Loucy (cell line): ENCODE results near the gene GRP.

Source experiments
- H2AFZ ChIP-seq: fragments of 200-600 bp; sonication (generic); 2 replicates; pipeline ENCODE4 v1.6.0; 2016; ENCODE audit warnings: antibody characterized with exemption, mild to moderate bottlenecking, low read length, moderate library complexity
- H3F3A ChIP-seq: fragments of 200-600 bp; 2 replicates; pipeline ENCODE4 v1.6.0; 2016; ENCODE audit warnings: antibody characterized with exemption, low read depth, mild to moderate bottlenecking
- H3K27me3 ChIP-seq: fragments of 200-600 bp; sonication (generic); 2 replicates; pipeline ENCODE4 v1.6.1; 2014; ENCODE audit warnings: low read length, mild to moderate bottlenecking; ENCODE audit not compliant: insufficient read depth, poor library complexity, severe bottlenecking
- H3K36me3 ChIP-seq: fragments of 200-600 bp; sonication (generic); 2 replicates; pipeline ENCODE4 v1.6.1; 2016; ENCODE audit warnings: low read length; ENCODE audit not compliant: insufficient read depth
- H3K4me1 ChIP-seq: fragments of 200-600 bp; sonication (generic); 2 replicates; pipeline ENCODE4 v1.5.1; 2014; ENCODE audit warnings: low read length, mild to moderate bottlenecking; ENCODE audit not compliant: insufficient read depth, poor library complexity, severe bottlenecking
- H3K4me2 ChIP-seq: fragments of 200-600 bp; sonication (generic); 2 replicates; pipeline ENCODE4 v1.6.0; 2014; ENCODE audit warnings: antibody characterized with exemption, low read length, low read depth, mild to moderate bottlenecking; ENCODE audit not compliant: poor library complexity, severe bottlenecking
- H3K4me3 ChIP-seq: fragments of 200-600 bp; sonication (generic); 2 replicates; pipeline ENCODE4 v1.5.1; 2014; ENCODE audit warnings: low read length, mild to moderate bottlenecking, mixed read lengths; ENCODE audit not compliant: poor library complexity, severe bottlenecking
- H3K79me2 ChIP-seq: fragments of 200-600 bp; sonication (generic); 2 replicates; pipeline ENCODE4 v1.6.1; 2014; ENCODE audit warnings: low read length; ENCODE audit not compliant: insufficient read depth
- H3K9ac ChIP-seq: fragments of 200-600 bp; sonication (generic); 2 replicates; pipeline ENCODE4 v1.6.0; 2014; ENCODE audit warnings: mild to moderate bottlenecking, low read depth, low read length, moderate library complexity; ENCODE audit not compliant: poor library complexity, severe bottlenecking
- H3K9me2 ChIP-seq: fragments of 200-600 bp; sonication (generic); replicated peaks from 2 replicates; pipeline ENCODE4 v1.6.1; 2016; ENCODE audit warnings: low read depth, low read length, mixed read lengths
- H3K9me3 ChIP-seq: fragments of 200-600 bp; sonication (generic); 2 replicates; pipeline ENCODE4 v1.6.1; 2014; ENCODE audit warnings: mild to moderate bottlenecking, antibody characterized with exemption, low read length, low read depth; ENCODE audit not compliant: insufficient read depth
- H4K20me1 ChIP-seq: fragments of 200-600 bp; sonication (generic); 2 replicates; pipeline ENCODE4 v1.6.0; 2014; ENCODE audit warnings: antibody characterized with exemption, low read length, mild to moderate bottlenecking; ENCODE audit not compliant: insufficient read depth, poor library complexity, severe bottlenecking
- EZH2phosphoT487 ChIP-seq: fragments of 200-600 bp; IDR thresholded peaks from 2 replicates; pipeline ENCODE4 v1.6.1; 2018; ENCODE audit warnings: antibody characterized with exemption, mild to moderate bottlenecking, moderate library complexity, borderline replicate concordance
- TF ChIP-seq, protein P1 (sequence below): fragments of 200-600 bp; sonication (generic); conservative IDR thresholded peaks from 2 replicates; pipeline ENCODE4 v1.5.1; 2014; ENCODE audit warnings: mild to moderate bottlenecking, antibody characterized with exemption, low read length

The GRP gene

DNA sequence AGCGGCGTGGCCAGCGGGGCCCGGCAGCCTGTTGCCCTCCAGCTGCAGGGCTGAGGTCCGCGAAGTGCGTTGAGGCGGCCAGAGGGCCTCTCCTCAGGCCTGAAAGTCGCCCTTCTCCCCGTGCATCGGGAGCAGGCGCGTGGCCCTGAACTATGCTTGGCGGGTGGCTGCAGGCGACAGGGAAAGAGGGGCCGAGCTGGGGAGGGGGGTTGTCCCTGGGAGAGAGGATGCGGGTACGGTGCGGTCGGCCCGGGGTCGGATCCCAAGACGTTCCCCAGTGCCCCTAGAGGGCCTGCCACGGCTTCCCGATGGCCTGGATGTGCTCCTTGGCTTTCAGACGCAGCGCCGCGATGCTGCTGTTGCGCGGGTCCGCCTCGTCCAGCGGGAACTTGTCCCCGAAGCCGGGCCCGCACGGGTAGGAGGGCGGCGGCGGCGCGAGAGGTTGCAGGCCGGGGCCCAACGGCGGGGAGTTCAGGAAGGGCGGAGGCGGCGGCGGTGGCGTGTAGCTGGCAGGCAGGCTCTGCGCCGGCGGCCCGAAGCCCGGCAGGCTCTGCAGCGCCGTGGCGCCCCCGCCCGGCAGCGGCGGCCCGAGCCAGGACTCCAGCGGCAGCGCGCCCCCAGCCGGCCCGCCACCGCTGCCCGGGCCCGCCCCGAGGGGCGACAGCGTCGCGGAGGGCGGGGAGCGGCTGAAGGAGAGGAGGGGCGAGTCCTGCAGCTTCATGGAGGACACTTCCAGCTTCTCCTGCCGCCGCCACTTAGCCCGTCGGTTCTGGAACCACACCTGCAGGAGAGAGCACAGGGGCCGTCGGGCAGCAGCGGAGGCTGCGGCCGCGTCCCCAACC is 49.0 kb downstream of the GRP start:
- Histone ChIP-seq H3K4me1 (no peaks in the 10 kb centered on the region), H2AFZ (no peak overlapping the region), H3K9ac (no peak overlapping the region), H3K9me3 (no peaks in the 10 kb centered on the region), H3K4me3 (no peak overlapping the region), H4K20me1 (no peaks in the 10 kb centered on the region), H3K27me3 (no peaks in the 10 kb centered on the region), H3K79me2 (no peaks in the 10 kb centered on the region), H3K9me2 (no peaks in the 10 kb centered on the region), H3K36me3 (no peaks in the 10 kb centered on the region), H3F3A (no peaks in the 10 kb centered on the region), H3K4me2 (no peak overlapping the region)
- TF ChIP-seq, protein P1, sequence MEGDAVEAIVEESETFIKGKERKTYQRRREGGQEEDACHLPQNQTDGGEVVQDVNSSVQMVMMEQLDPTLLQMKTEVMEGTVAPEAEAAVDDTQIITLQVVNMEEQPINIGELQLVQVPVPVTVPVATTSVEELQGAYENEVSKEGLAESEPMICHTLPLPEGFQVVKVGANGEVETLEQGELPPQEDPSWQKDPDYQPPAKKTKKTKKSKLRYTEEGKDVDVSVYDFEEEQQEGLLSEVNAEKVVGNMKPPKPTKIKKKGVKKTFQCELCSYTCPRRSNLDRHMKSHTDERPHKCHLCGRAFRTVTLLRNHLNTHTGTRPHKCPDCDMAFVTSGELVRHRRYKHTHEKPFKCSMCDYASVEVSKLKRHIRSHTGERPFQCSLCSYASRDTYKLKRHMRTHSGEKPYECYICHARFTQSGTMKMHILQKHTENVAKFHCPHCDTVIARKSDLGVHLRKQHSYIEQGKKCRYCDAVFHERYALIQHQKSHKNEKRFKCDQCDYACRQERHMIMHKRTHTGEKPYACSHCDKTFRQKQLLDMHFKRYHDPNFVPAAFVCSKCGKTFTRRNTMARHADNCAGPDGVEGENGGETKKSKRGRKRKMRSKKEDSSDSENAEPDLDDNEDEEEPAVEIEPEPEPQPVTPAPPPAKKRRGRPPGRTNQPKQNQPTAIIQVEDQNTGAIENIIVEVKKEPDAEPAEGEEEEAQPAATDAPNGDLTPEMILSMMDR = no peak
- TF ChIP-seq EZH2phosphoT487 = no peak

DNA sequence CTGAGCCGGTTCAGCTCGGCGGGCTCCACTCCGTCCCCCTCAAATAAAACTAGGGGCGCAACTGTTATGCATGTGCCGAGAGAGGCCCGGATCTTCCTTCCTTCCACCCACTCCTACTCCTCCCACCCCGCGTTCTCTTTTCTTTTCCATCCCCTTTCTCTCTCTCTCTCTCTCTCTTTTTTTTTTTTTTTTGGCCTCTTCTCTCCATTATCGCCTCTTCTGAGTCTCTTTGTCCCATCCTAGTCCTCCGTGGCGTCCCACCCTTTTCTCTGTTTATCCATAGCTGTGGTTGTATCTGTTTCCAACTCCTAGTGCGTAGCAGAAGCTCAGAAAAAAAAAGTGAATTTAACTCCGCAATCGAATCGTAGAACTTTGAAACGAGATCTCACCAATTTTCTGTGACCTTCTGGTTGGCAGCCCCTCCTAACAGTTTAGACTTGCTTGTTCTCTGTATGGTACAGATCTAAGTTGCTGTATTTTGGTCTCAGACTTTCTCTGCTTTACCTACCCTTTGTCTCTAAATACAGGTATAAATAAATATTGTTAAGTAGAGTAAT is 49.7 kb downstream of the GRP start:
- Histone ChIP-seq H3K9me3 (no peaks in the 10 kb centered on the region), H3K79me2 (no peaks in the 10 kb centered on the region), H4K20me1 (no peaks in the 10 kb centered on the region), H3F3A (no peaks in the 10 kb centered on the region), H3K4me2 (no peak overlapping the region), H3K9ac (no peak overlapping the region), H3K4me3 (no peak overlapping the region), H3K27me3 (no peaks in the 10 kb centered on the region), H2AFZ (no peak overlapping the region), H3K36me3 (no peaks in the 10 kb centered on the region), H3K9me2 (no peaks in the 10 kb centered on the region), H3K4me1 (no peaks in the 10 kb centered on the region)
- TF ChIP-seq, protein P1 = no peak
- no peak for TF ChIP-seq EZH2phosphoT487

DNA sequence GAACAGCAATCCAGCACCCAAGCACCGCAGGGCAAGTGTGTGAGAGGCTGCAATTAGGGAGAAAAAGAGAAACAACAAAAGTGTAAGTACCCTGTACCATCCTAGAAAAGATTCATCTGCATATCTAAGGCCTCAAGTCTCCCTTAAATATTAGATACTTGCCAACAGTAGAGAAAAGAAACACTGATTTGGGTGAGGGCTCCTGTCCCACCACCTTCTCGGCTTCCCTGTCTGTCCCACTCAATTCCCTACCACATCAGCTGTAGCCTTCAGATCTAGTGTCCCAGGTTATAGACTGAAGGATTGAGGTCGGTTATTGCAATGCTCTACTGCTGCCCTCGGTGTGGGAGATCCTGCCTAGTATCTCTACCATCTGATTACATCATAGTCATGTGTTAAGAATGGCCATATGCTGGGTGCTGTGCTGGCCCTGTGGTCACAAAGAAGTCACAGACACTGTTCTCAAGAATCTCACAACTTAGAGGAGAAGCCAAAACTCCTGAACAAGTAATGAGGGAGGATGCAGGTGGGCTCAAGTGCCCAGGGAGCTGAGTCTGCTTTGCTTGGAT is 50.8 kb downstream of the GRP start:
- Histone ChIP-seq H3K27me3 (no peaks in the 10 kb centered on the region), H3K4me3 (no peak overlapping the region), H3K4me1 (no peaks in the 10 kb centered on the region), H3K4me2 (no peak overlapping the region), H3F3A (no peaks in the 10 kb centered on the region), H4K20me1 (no peaks in the 10 kb centered on the region), H3K9me3 (no peaks in the 10 kb centered on the region), H3K79me2 (no peaks in the 10 kb centered on the region), H3K9ac (no peak overlapping the region), H2AFZ (no peak overlapping the region), H3K9me2 (no peaks in the 10 kb centered on the region), H3K36me3 (no peaks in the 10 kb centered on the region)
- TF ChIP-seq EZH2phosphoT487 = no peak
- TF ChIP-seq, protein P1 = no peak
